Hematopoietic multipotent progenitor cell (in vitro differentiated cells): ENCODE results near the gene TMEM179B. TPM values are rescaled to one million over a fixed set of nuclear protein-coding genes. Genes with fewer than 3 reads are reported as not detected.
A peak's percentile ranks its signal among the peaks of the same experiment; 100 is the strongest.

Experiments used
- DNase-seq, 3 donors: peaks; one replicate each; pipeline ENCODE4 v3.0.0-alpha.2; 2011 to 2015; ENCODE audit warnings: low read depth in 2 of 3, low spot score in 2 of 3
- small RNA-seq: library from RNA; depleted of rRNA; stranded (forward); fragments of <200 nt; gene quantifications from one replicate; pipeline ENCODE3, GENCODE V24; 2012
- total RNA-seq: library from RNA; depleted of rRNA; stranded (reverse); fragments of >200 nt; gene quantifications from one replicate; pipeline ENCODE4 v1.2.3, GENCODE V29; 2012

Gene TMEM179B
- total RNA-seq, 1 donor: 49.3 TPM

GRCh38 chr11:62831520-62832335, 44.5 kb downstream of the TMEM179B start, which contains the start of gene STX5:
STX5 (minus strand) TSS chr11:62832051; CDS start chr11:62831243, 808 bp downstream.
- peak; percentile 98 to 99 (median 99) for DNase-seq

GRCh38 chr11:62832336-62833234, 45.4 kb downstream of the TMEM179B start, which contains the start of gene TEX54:
TEX54 (minus strand) TSS chr11:62832841.
- no peak for DNase-seq

GRCh38 chr11:62835336-62835735, 48.1 kb downstream of the TMEM179B start:
- no peak for DNase-seq

DNA sequence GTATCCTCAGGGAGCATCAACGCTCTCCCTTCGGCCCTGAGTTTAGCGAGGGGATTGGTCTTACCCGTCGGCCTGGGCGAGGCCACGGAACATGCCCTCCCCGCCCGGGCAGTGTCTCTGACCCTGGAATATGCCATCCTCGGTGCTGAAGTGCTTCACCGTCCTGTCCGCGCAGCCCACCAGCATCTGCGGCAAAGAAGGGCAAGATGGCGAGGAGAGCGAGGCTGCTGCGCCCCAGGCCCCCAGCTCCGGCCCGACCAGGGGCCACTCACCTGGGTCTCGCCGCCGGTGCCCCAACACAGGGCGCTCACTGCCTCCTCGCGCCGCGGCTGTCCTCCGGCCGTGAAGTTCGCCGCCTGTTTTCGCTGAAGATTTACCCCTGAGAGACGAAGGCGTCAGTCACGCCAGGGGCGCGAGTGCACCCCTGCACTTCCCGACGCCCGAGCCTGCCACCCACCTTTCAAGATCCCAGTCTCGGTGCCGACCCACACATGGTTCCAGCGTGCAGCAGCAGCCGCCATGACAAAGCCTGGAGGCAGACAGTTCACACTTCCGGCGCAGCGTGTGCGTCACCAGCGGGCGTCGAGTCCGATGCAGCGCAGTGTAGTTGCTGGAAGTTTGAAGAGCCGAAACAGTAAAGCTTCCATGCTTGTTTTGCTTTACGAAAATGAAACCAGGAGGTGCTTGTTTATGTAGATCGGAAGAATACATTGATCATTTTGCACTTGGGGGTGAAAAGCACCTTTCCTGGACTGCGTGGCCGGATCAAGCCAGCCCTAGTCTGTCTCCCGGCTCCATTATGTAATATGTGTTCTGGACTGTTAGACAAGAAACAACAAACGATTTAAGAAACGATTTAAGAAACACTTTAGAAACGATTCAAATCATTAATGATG, 52.1 kb downstream of the TMEM179B start, which contains the start of gene WDR74:
Gene WDR74 (minus strand): TSS at position 541 of the 896 bp plus-strand sequence. CDS start 20 bp downstream, at position 521.
- peak; percentile 85 to 97 (median 93) for DNase-seq

Small RNA genes lying within 50 kb of the gene (small RNA-seq; reads per million reads assigned to genes)
- gene MIR6514 (0.47 reads per million), gene RNU6-118P (not detected)

Other genes with a start within 250 kb of the TMEM179B start
- 250 TPM for gene AHNAK, start 240.6 kb upstream of the TMEM179B start, total RNA-seq
- gene EEF1G, start 213.5 kb upstream of the TMEM179B start, total RNA-seq: 3,462 TPM
- 11.6 TPM for gene TUT1, start 195.9 kb upstream of the TMEM179B start, total RNA-seq
- 142 TPM for gene MTA2, start 185.5 kb upstream of the TMEM179B start, total RNA-seq
- gene EML3, start 174.6 kb upstream of the TMEM179B start, total RNA-seq: 38.0 TPM
- gene ROM1, start 174.1 kb upstream of the TMEM179B start, total RNA-seq: 2.7 TPM
- 36.4 TPM for gene B3GAT3, start 165.4 kb upstream of the TMEM179B start, total RNA-seq
- 215 TPM for gene GANAB, start 140.8 kb upstream of the TMEM179B start, total RNA-seq
- gene INTS5, start 134.1 kb upstream of the TMEM179B start, total RNA-seq: 33.7 TPM
- gene C11orf98, start 122.2 kb upstream of the TMEM179B start, total RNA-seq: 15.3 TPM
- gene CSKMT, start 122.1 kb upstream of the TMEM179B start, total RNA-seq: 51.7 TPM
- 7.3 TPM for gene UQCC3, start 115.7 kb upstream of the TMEM179B start, total RNA-seq
- 6.5 TPM for gene LBHD1, start 115.1 kb upstream of the TMEM179B start, total RNA-seq
- 141 TPM for gene UBXN1, start 108.3 kb upstream of the TMEM179B start, total RNA-seq
- 0.27 TPM for gene LRRN4CL, start 97.9 kb upstream of the TMEM179B start, total RNA-seq
- 66.5 TPM for gene BSCL2, start 80.0 kb upstream of the TMEM179B start, total RNA-seq
- gene GNG3, start 79.7 kb upstream of the TMEM179B start, total RNA-seq: not detected
- gene HNRNPUL2, start 59.9 kb upstream of the TMEM179B start, total RNA-seq: 7.5 TPM
- gene TTC9C, start 58.9 kb upstream of the TMEM179B start, total RNA-seq: 30.4 TPM
- 17.5 TPM for gene ZBTB3, start 33.2 kb upstream of the TMEM179B start, total RNA-seq
- 81.3 TPM for gene POLR2G, start 25.8 kb upstream of the TMEM179B start, total RNA-seq
- gene TAF6L, start 16.0 kb upstream of the TMEM179B start, total RNA-seq: 25.0 TPM
- gene TMEM223, start 4.6 kb downstream of the TMEM179B start, total RNA-seq: 31.2 TPM
- gene NXF1, start 18.0 kb downstream of the TMEM179B start, total RNA-seq: 62.2 TPM
- 56.3 TPM for gene STX5, start 44.6 kb downstream of the TMEM179B start, total RNA-seq
- not detected for gene TEX54, start 45.4 kb downstream of the TMEM179B start, total RNA-seq
- gene WDR74, start 52.2 kb downstream of the TMEM179B start, total RNA-seq: 74.3 TPM
- 116 TPM for gene SLC3A2, start 93.5 kb downstream of the TMEM179B start, total RNA-seq
- under 0.01 TPM for gene CHRM1, start 134.0 kb downstream of the TMEM179B start, total RNA-seq
- gene SLC22A6, start 197.6 kb downstream of the TMEM179B start, total RNA-seq: not detected
- gene SLC22A8, start 228.4 kb downstream of the TMEM179B start, total RNA-seq: not detected